GM19025 (cell line): ENCODE data around the gene LIN28A.

Experiments used
- ATAC-seq: cut with Tn5 transposase; IDR thresholded peaks from one replicate; pipeline ENCODE4 v1.9.1; 2021; ENCODE audit warnings: mild to moderate bottlenecking, low read depth, moderate library complexity; ENCODE audit not compliant: unreplicated experiment

The LIN28A gene

DNA sequence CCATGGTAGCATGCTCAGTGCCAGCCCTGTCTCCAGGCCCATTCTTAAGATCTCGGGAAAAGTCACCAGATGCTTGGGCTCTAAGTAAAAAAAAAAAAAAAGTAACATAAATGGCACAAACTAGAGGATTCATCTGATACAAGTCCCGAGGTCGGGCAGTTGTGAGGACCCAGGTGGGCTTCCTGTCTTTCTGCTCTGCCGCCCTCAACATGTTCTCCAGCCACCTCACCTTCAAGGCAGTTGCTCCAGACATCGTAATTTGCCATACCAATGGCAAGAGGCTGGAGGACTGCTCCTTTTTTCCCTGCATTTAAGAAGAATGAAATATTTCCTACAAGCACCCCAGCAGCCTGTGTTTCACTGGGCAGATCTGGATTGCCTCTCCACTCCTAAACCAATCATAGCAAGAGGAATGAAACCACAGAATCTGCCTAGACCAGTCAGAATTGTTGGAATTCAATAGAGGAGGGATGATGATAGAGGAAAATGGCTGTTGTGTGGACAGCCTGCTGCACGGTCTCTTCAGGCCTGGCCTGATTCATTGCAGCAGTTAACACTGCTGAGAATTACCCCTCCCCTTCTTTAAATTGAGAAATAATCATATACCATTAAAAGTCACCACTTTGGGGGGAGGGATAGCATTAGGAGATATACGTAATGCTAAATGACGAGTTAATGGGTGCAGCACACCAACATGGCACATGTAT lies 67.0 kb downstream of the LIN28A start:
- no peak for ATAC-seq

DNA sequence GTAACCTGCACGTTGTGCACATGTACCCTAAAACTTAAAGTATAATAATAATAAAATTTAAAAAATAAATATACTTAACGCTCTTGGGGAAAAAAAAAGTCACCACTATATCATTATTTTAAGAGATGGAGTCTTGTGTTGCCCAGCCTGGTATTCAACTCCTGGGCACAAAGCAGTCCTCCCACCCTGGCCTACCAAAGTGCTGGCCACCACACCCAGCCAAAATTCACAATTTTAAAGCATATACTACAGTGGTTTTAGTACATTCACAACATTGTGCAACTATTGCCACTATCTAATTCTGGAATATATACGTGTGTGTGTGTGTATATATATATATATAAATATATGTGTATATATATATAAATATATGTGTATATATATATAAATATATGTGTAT lies 67.5 kb downstream of the LIN28A start:
- no peak for ATAC-seq

DNA sequence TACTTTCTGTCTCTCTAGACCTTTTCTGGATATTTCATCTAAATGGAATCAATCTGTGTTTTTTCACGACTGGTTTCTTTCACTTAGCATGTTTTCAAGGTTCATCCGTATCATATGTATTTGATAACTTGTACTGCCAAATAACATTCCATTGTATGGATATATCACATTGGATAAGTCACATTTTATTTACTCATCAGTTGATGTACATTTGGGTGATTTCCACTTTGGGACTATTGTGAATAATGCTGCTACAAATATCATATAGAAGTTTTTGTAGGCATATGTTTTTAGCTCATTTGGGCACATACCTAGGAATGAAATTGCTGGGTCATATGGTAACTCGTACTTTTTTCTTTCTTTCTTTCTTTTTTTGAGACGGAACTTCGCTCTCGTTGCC lies 68.4 kb downstream of the LIN28A start:
- no peak for ATAC-seq
